Trophoblast cell (in vitro differentiated cells and primary cell): ENCODE results near the gene DIAPH3.

Experiments
- DNase-seq, 2 donors: peaks; one replicate each; pipeline ENCODE4 v3.0.0-alpha.2; 2016
- H2AFZ ChIP-seq: 2 replicates; pipeline ENCODE4 v1.6.1; 2013; ENCODE audit warnings: low read length, moderate library complexity, mild to moderate bottlenecking; ENCODE audit not compliant: insufficient read depth, poor library complexity
- H2AK5ac ChIP-seq: 2 replicates; pipeline ENCODE4 v1.6.1; 2013; ENCODE audit warnings: mild to moderate bottlenecking, low read length
- H2BK120ac ChIP-seq: 2 replicates; pipeline ENCODE4 v1.6.1; 2013; ENCODE audit warnings: low read length, mild to moderate bottlenecking, moderate library complexity; ENCODE audit not compliant: insufficient read depth, poor library complexity
- H2BK12ac ChIP-seq: 2 replicates; pipeline ENCODE4 v1.6.1; 2013; ENCODE audit warnings: mild to moderate bottlenecking, low read length, moderate library complexity
- H2BK5ac ChIP-seq: 2 replicates; pipeline ENCODE4 v1.6.1; 2013; ENCODE audit warnings: low read length, low read depth, moderate library complexity, mild to moderate bottlenecking; ENCODE audit not compliant: poor library complexity
- H3K14ac ChIP-seq: 2 replicates; pipeline ENCODE4 v1.6.1; 2013; ENCODE audit warnings: mild to moderate bottlenecking, low read length
- H3K18ac ChIP-seq: 2 replicates; pipeline ENCODE4 v1.6.1; 2013; ENCODE audit warnings: mild to moderate bottlenecking, low read length
- H3K23ac ChIP-seq: 2 replicates; pipeline ENCODE4 v1.6.1; 2013; ENCODE audit warnings: low read length
- H3K27ac ChIP-seq: 2 replicates; pipeline ENCODE4 v1.5.1; 2013; ENCODE audit warnings: low read depth, mild to moderate bottlenecking, inconsistent platforms, low read length, moderate library complexity
- H3K27me3 ChIP-seq: 2 replicates; pipeline ENCODE4 v1.6.1; 2013; ENCODE audit warnings: inconsistent platforms, mild to moderate bottlenecking, low read length, moderate library complexity; ENCODE audit not compliant: insufficient read depth
- H3K36me3 ChIP-seq, 2 experiments: 1 replicate in 1 of 2; 2 replicates in 1 of 2; pipeline ENCODE4 v1.6.1; 2013; ENCODE audit warnings: low read length in 2 of 2, mild to moderate bottlenecking in 2 of 2, moderate library complexity in 1 of 2; ENCODE audit not compliant: insufficient read depth in 2 of 2, control insufficient read depth in 1 of 2
- H3K4ac ChIP-seq: 2 replicates; pipeline ENCODE4 v1.6.1; 2013; ENCODE audit warnings: low read depth, mild to moderate bottlenecking, low read length, moderate library complexity
- H3K4me1 ChIP-seq, 2 experiments: 1 replicate in 1 of 2; 2 replicates in 1 of 2; pipeline ENCODE4 v1.6.1; 2013; ENCODE audit warnings: low read length in 2 of 2, mild to moderate bottlenecking in 2 of 2, moderate library complexity in 1 of 2; ENCODE audit not compliant: insufficient read depth in 2 of 2, control insufficient read depth in 1 of 2
- H3K4me2 ChIP-seq: 2 replicates; pipeline ENCODE4 v1.6.1; 2013; ENCODE audit warnings: inconsistent platforms, mild to moderate bottlenecking, low read length, moderate library complexity
- H3K4me3 ChIP-seq: 2 replicates; pipeline ENCODE4 v1.5.1; 2013; ENCODE audit warnings: mild to moderate bottlenecking, low read depth, low read length, inconsistent platforms
- H3K79me1 ChIP-seq: one replicate; pipeline ENCODE4 v1.6.1; 2013; ENCODE audit warnings: low read length
- H3K79me2 ChIP-seq: 2 replicates; pipeline ENCODE4 v1.6.1; 2013; ENCODE audit warnings: low read length, mild to moderate bottlenecking; ENCODE audit not compliant: control insufficient read depth, insufficient read depth, poor library complexity
- H3K9ac ChIP-seq: 2 replicates; pipeline ENCODE4 v1.6.1; 2013; ENCODE audit warnings: mild to moderate bottlenecking, low read length
- H3K9me3 ChIP-seq: 2 replicates; pipeline ENCODE4 v1.6.1; 2013; ENCODE audit warnings: low read depth, mild to moderate bottlenecking, control low read depth, inconsistent platforms, low read length; ENCODE audit not compliant: insufficient read depth
- H4K12ac ChIP-seq: 2 replicates; pipeline ENCODE4 v1.6.1; 2013; ENCODE audit warnings: low read depth, mild to moderate bottlenecking, low read length, moderate library complexity
- H4K8ac ChIP-seq: 2 replicates; pipeline ENCODE4 v1.6.1; 2013; ENCODE audit warnings: low read depth, mild to moderate bottlenecking, low read length, moderate library complexity
- H4K91ac ChIP-seq: one replicate; pipeline ENCODE4 v1.6.1; 2013; ENCODE audit warnings: low read depth, mild to moderate bottlenecking, low read length, moderate library complexity
- WGBS: extraction: QIAGEN DNeasy Blood & Tissue Kit; methylation state at CpG from one replicate; pipeline ENCODE4 v1.1.7; 2013; ENCODE audit warnings: missing lambda C conversion rate; ENCODE audit not compliant: insufficient read length, insufficient coverage; ENCODE audit errors: extremely low coverage; 5-methylcytosine and 5-hydroxymethylcytosine counted together

Gene DIAPH3

DNA sequence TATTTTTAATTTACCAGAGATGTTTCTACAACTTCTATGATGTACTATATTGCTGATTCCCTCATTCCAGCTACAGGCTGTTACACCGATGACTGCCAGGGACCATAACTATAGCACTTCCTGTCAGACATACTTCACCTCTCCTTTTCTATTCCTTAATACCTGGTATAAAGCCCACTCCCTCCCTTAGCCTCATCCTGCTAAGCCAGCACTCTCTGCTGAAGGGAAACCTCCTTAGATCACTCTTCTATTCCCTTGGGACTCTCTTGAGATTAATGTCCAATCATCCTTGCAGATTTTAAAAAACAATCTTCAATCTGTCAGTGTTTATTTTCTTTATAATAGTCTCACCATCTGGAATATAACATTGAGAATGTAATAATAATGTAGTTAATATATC is 127.9 kb downstream of the DIAPH3 start:
- H2BK5ac ChIP-seq: no peak overlapping the region
- no peak overlapping the region for H3K4me2 ChIP-seq
- no peak overlapping the region for H2BK12ac ChIP-seq
- no CpG with 5 or more reads among the region's 1 CpG for WGBS
- H3K14ac ChIP-seq: no peak overlapping the region
- DNase-seq: no peak
- no peak overlapping the region for H3K23ac ChIP-seq
- no peak overlapping the region for H3K27ac ChIP-seq
- H3K4ac ChIP-seq: no peak overlapping the region
- H3K79me2 ChIP-seq: no peaks in the 10 kb centered on the region
- no peak overlapping the region for H3K4me3 ChIP-seq
- no peak overlapping the region for H2AFZ ChIP-seq
- no peak overlapping the region for H3K18ac ChIP-seq
- H3K4me1 ChIP-seq: no peaks in the 10 kb centered on the region
- H2AK5ac ChIP-seq: no peak overlapping the region
- H2BK120ac ChIP-seq: no peak overlapping the region
- no peaks in the 10 kb centered on the region for H3K27me3 ChIP-seq
- no peak overlapping the region for H4K12ac ChIP-seq
- no peak overlapping the region for H4K91ac ChIP-seq
- H3K79me1 ChIP-seq: no peaks in the 10 kb centered on the region
- no peak overlapping the region for H3K9ac ChIP-seq
- no peak overlapping the region for H4K8ac ChIP-seq
- peaks cover 2% of the 10 kb centered on the region in 2 experiments for H3K36me3 ChIP-seq
- no peaks in the 10 kb centered on the region for H3K9me3 ChIP-seq

DNA sequence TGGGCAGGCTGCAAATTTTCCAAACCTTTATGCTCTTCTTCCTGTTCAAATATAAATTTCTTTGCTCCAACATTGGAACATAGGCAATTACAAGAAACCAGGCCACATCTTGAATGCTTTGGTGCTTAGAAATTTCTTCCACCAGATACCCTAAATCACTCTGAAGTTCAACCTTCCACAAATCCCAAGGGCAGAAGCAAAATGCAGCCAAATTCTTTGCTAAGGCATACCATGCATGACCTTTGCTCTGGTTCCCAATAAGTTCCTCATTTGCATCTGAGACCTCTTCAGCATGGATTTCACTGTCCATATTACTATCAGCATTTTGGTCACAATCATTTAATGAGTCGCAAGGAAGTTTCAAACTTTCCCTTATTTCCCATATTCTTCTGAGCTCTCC is 130.9 kb downstream of the DIAPH3 start:
- H3K14ac ChIP-seq: no peak overlapping the region
- peaks cover 0 to 2% of the 10 kb centered on the region in 2 experiments for H3K36me3 ChIP-seq
- H3K4me3 ChIP-seq: no peak overlapping the region
- DNase-seq: no peak
- no peak overlapping the region for H4K91ac ChIP-seq
- H2BK12ac ChIP-seq: no peak overlapping the region
- no peak overlapping the region for H2BK5ac ChIP-seq
- H3K4ac ChIP-seq: no peak overlapping the region
- H3K4me1 ChIP-seq: no peaks in the 10 kb centered on the region
- H3K27me3 ChIP-seq: no peaks in the 10 kb centered on the region
- no peaks in the 10 kb centered on the region for H3K9me3 ChIP-seq
- no peaks in the 10 kb centered on the region for H3K79me2 ChIP-seq
- no peaks in the 10 kb centered on the region for H3K79me1 ChIP-seq
- H2AK5ac ChIP-seq: no peak overlapping the region
- no CpG with 5 or more reads among the region's 1 CpG for WGBS
- H3K27ac ChIP-seq: no peak overlapping the region
- no peak overlapping the region for H3K23ac ChIP-seq
- H4K12ac ChIP-seq: no peak overlapping the region
- no peak overlapping the region for H2AFZ ChIP-seq
- H3K18ac ChIP-seq: no peak overlapping the region
- no peak overlapping the region for H2BK120ac ChIP-seq
- no peak overlapping the region for H4K8ac ChIP-seq
- no peak overlapping the region for H3K4me2 ChIP-seq
- no peak overlapping the region for H3K9ac ChIP-seq

DNA sequence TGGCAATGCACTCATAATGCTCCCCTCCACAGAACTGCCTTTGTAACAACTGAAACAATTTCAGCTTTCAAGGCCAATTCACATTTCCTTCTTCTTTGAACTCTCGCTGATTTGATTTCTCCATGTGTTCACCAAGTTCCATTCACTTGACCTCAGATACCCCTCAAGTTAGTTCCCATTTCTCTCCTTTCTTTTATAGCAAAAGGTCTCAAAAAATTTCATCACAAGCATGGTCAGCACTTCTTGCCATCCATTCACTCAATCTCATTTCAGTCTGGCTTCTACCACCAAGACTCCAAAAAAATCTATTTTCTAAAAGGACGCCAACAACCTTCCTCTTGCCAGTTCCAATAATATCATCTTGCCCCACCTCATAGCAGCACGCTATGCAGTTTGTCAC is 135.7 kb downstream of the DIAPH3 start:
- Histone ChIP-seq H3K14ac (no peak overlapping the region), H3K79me2 (no peaks in the 10 kb centered on the region), H3K18ac (no peak overlapping the region), H3K4me1 (no peaks in the 10 kb centered on the region), H2AFZ (no peak overlapping the region), H3K4me3 (no peak overlapping the region), H4K12ac (no peak overlapping the region), H4K91ac (no peak overlapping the region), H2BK5ac (no peak overlapping the region), H3K4ac (no peak overlapping the region), H4K8ac (no peak overlapping the region), H3K27me3 (no peaks in the 10 kb centered on the region), H2AK5ac (no peak overlapping the region), H2BK12ac (no peak overlapping the region), H3K23ac (no peak overlapping the region), H3K9me3 (no peaks in the 10 kb centered on the region), H3K27ac (no peak overlapping the region), H2BK120ac (no peak overlapping the region), H3K4me2 (no peak overlapping the region), H3K36me3 (peaks cover 0 to 2% of the 10 kb centered on the region in 2 experiments), H3K79me1 (no peaks in the 10 kb centered on the region), H3K9ac (no peak overlapping the region)
- no peak for DNase-seq
- WGBS: no CpG with 5 or more reads among the region's 3 CpGs

DNA sequence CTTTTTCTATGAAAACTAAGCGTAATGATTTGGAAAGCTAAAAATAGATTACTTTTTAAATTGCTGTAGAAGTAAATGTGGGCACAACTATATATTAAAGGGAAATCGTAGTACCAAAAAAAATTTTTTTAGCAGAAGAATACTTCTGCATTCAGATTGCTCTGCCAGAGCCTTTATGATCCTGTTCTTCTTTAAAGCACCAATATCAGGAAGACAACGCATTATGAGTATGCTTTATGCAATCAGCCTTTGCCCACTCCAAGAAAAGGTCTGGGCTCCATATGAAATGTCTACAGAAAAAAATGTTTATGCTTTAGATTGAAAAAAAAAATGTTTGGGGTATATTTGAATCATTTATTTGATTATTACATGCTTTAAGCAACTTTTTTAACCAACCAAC is 137.4 kb downstream of the DIAPH3 start:
- Histone ChIP-seq H3K9me3 (no peaks in the 10 kb centered on the region), H3K4me2 (no peak overlapping the region), H3K23ac (no peak overlapping the region), H3K36me3 (no peaks in the 10 kb centered on the region), H3K79me1 (no peaks in the 10 kb centered on the region), H2BK12ac (no peak overlapping the region), H4K12ac (no peak overlapping the region), H3K18ac (no peak overlapping the region), H3K9ac (no peak overlapping the region), H3K4me1 (no peaks in the 10 kb centered on the region), H3K4ac (no peak overlapping the region), H3K79me2 (no peaks in the 10 kb centered on the region), H2BK120ac (no peak overlapping the region), H2AFZ (no peak overlapping the region), H2BK5ac (no peak overlapping the region), H4K8ac (no peak overlapping the region), H3K27me3 (no peaks in the 10 kb centered on the region), H3K27ac (no peak overlapping the region), H3K4me3 (no peak overlapping the region), H4K91ac (no peak overlapping the region), H3K14ac (no peak overlapping the region), H2AK5ac (no peak overlapping the region)
- no CpG with 5 or more reads among the region's 3 CpGs for whole genome bisulfite sequencing
- DNase-seq: no peak
